HG02623 (cell line): ENCODE results near the gene UBE2B.
"Not testable (repeated sequence)": the region's sequence is repeated elsewhere in the genome, so short reads cannot be mapped to it uniquely, and the experiment has no call there.

Source experiments
- ATAC-seq: cut with Tn5 transposase; IDR thresholded peaks from one replicate; pipeline ENCODE4 v1.9.1; 2021; ENCODE audit warnings: moderate library complexity; ENCODE audit not compliant: unreplicated experiment

UBE2B gene

GRCh38 chr5:134370871-134371833 is at the start of gene UBE2B:
TSS of gene UBE2B (plus strand) at chr5:134371569. CDS start at chr5:134371596, 27 bp downstream.
- ATAC-seq, result peak; percentile 63

- ATAC-seq, result no peak
Measured at GRCh38 chr5:134327327-134327726, 44.0 kb upstream of the UBE2B start.

- ATAC-seq, result no peak
Measured at GRCh38 chr5:134328619-134329018, 42.8 kb upstream of the UBE2B start.

- not testable (repeated sequence) for ATAC-seq
Measured at GRCh38 chr5:134336833-134337232, 34.5 kb upstream of the UBE2B start.

GRCh38 chr5:134343500-134343899 is 27.9 kb upstream of the UBE2B start:
- ATAC-seq, result not testable (repeated sequence)

GRCh38 chr5:134345476-134345875 is 25.9 kb upstream of the UBE2B start:
- not testable (repeated sequence) for ATAC-seq

GRCh38 chr5:134345996-134346395 is 25.4 kb upstream of the UBE2B start:
- no peak for ATAC-seq

GRCh38 chr5:134349463-134349862 is 21.9 kb upstream of the UBE2B start:
- ATAC-seq, result no peak

GRCh38 chr5:134355681-134356080 is 15.7 kb upstream of the UBE2B start:
- ATAC-seq, result no peak

- ATAC-seq, result no peak
Measured at GRCh38 chr5:134365604-134366003, 5.8 kb upstream of the UBE2B start.

GRCh38 chr5:134370311-134370870 is 978 bp upstream of the UBE2B start:
- ATAC-seq, result peak; percentile 4

GRCh38 chr5:134371834-134372340 is 518 bp downstream of the UBE2B start:
- no peak for ATAC-seq

- not testable (repeated sequence) for ATAC-seq
Measured at GRCh38 chr5:134373633-134374032, 2.3 kb downstream of the UBE2B start.

- no peak for ATAC-seq
Measured at GRCh38 chr5:134374232-134374631, 2.9 kb downstream of the UBE2B start.

GRCh38 chr5:134380346-134380745 is 9.0 kb downstream of the UBE2B start:
- no peak for ATAC-seq

- not testable (repeated sequence) for ATAC-seq
Measured at GRCh38 chr5:134382204-134382603, 10.8 kb downstream of the UBE2B start.

GRCh38 chr5:134383980-134384697 is 12.8 kb downstream of the UBE2B start:
- ATAC-seq, result no peak

- ATAC-seq, result no peak
Measured at GRCh38 chr5:134387443-134387842, 16.1 kb downstream of the UBE2B start.

- ATAC-seq, result no peak
Measured at GRCh38 chr5:134392301-134392700, 20.9 kb downstream of the UBE2B start.

- ATAC-seq, result no peak
Measured at GRCh38 chr5:134394932-134395331, 23.6 kb downstream of the UBE2B start.

- ATAC-seq, result no peak
Measured at GRCh38 chr5:134396274-134396673, 24.9 kb downstream of the UBE2B start.
